SU-DHL-6 (cell line): Measurements from ENCODE around the gene POLR2J.

Experiments
- H2AFZ ChIP-seq: fragments of 200-600 bp; sonication (generic); 2 replicates; pipeline ENCODE4 v1.6.1; 2014; ENCODE audit warnings: low read depth, mild to moderate bottlenecking, moderate library complexity, mixed read lengths, antibody characterized with exemption, low read length; ENCODE audit not compliant: severe bottlenecking
- H3F3A ChIP-seq: fragments of 200-600 bp; shearing (Covaris generic); 2 replicates; pipeline ENCODE4 v1.6.0; 2016; ENCODE audit warnings: antibody characterized with exemption, mild to moderate bottlenecking; ENCODE audit not compliant: insufficient read depth
- H3K27ac ChIP-seq: fragments of 200-600 bp; sonication (generic); 2 replicates; pipeline ENCODE4 v1.5.1; 2016; ENCODE audit warnings: low read depth, mild to moderate bottlenecking, low read length, moderate library complexity, mixed read lengths
- H3K27me3 ChIP-seq: fragments of 200-600 bp; sonication (generic), shearing (Covaris generic); 2 replicates; pipeline ENCODE4 v1.6.0; 2014; ENCODE audit warnings: mild to moderate bottlenecking, low read length
- H3K36me3 ChIP-seq: fragments of 200-600 bp; sonication (generic); 2 replicates; pipeline ENCODE4 v1.6.1; 2014; ENCODE audit warnings: mild to moderate bottlenecking, low read length, mixed read lengths
- H3K4me2 ChIP-seq: fragments of 300-600, 200-600 bp; shearing (Covaris generic), sonication (generic); 2 replicates; pipeline ENCODE4 v1.6.0; 2014; ENCODE audit warnings: low read length, low read depth, mild to moderate bottlenecking; ENCODE audit not compliant: poor library complexity, severe bottlenecking
- H3K4me3 ChIP-seq: fragments of 200-600 bp; sonication (generic); 2 replicates; pipeline ENCODE4 v1.5.1; 2014; ENCODE audit warnings: antibody characterized with exemption, low read length, mild to moderate bottlenecking, mixed read lengths; ENCODE audit not compliant: insufficient read depth, poor library complexity, severe bottlenecking
- H3K79me2 ChIP-seq: fragments of 200-600 bp; sonication (generic); 2 replicates; pipeline ENCODE4 v1.6.1; 2014; ENCODE audit warnings: mild to moderate bottlenecking, low read length, moderate library complexity; ENCODE audit not compliant: insufficient read depth
- H3K9ac ChIP-seq: fragments of 200-600 bp; sonication (generic); 2 replicates; pipeline ENCODE4 v1.7.0; 2014; ENCODE audit warnings: mild to moderate bottlenecking, low read length
- H3K9me2 ChIP-seq: fragments of 200-600 bp; sonication (generic); replicated peaks from 2 replicates; pipeline ENCODE4 v1.6.1; 2014; ENCODE audit warnings: low read length; ENCODE audit not compliant: insufficient read depth
- H3K9me3 ChIP-seq: fragments of 200-600 bp; sonication (generic); 2 replicates; pipeline ENCODE4 v1.6.1; 2014; ENCODE audit warnings: low read length, mixed read lengths; ENCODE audit not compliant: insufficient read depth
- H4K20me1 ChIP-seq: fragments of 200-600 bp; sonication (generic); 2 replicates; pipeline ENCODE4 v1.6.1; 2014; ENCODE audit warnings: low read depth, mild to moderate bottlenecking, antibody characterized with exemption, low read length, moderate library complexity, mixed read lengths
- CTCF ChIP-seq: fragments of 200-600 bp; sonication (generic); IDR thresholded peaks from one replicate; pipeline ENCODE4 v1.5.1; 2017; ENCODE audit warnings: antibody characterized with exemption, mild to moderate bottlenecking, low read length, moderate library complexity; ENCODE audit not compliant: insufficient read depth, poor library complexity, severe bottlenecking
- EZH2phosphoT487 ChIP-seq: fragments of 200-600 bp; sonication (generic), shearing (Covaris generic); conservative IDR thresholded peaks from 2 replicates; pipeline ENCODE4 v1.6.1; 2018; ENCODE audit warnings: mild to moderate bottlenecking, antibody characterized with exemption, low read length, moderate library complexity, mixed read lengths

POLR2J gene

GRCh38 chr7:102444961-102445673 is 33.6 kb downstream of the POLR2J start:
- Histone ChIP-seq H3F3A (peaks cover 60% of the 10 kb centered on the region), H3K9me2 (no peaks in the 10 kb centered on the region), H4K20me1 (no peaks in the 10 kb centered on the region), H3K79me2 (no peaks in the 10 kb centered on the region; the same call in 1 of the 2 replicates), H3K36me3 (peaks cover 15% of the 10 kb centered on the region; the same call in 1 of the 2 replicates), H3K27me3 (no peaks in the 10 kb centered on the region), H3K9me3 (no peaks in the 10 kb centered on the region), H3K27ac (peak overlapping the region; percentile 97), H3K9ac (peak overlapping the region; percentile 44), H3K4me3 (peak overlapping the region; percentile 23), H3K4me2 (peak overlapping the region; percentile 54), H2AFZ (no peak overlapping the region)
- TF ChIP-seq EZH2phosphoT487: no peak
- TF ChIP-seq CTCF: no peak

GRCh38 chr7:102439963-102440795 is 38.5 kb downstream of the POLR2J start:
- Histone ChIP-seq H3K4me2 (peak overlapping the region; percentile 42), H3F3A (peaks cover 58% of the 10 kb centered on the region), H3K4me3 (no peak overlapping the region), H2AFZ (no peak overlapping the region), H3K79me2 (peaks cover 15% of the 10 kb centered on the region), H3K9ac (no peak overlapping the region), H3K27ac (peak overlapping the region; percentile 97), H3K9me3 (no peaks in the 10 kb centered on the region), H3K9me2 (no peaks in the 10 kb centered on the region), H3K36me3 (0 out of 2 replicates have a peak, but pooled peaks cover 9% of the 10 kb centered on the region), H4K20me1 (no peaks in the 10 kb centered on the region), H3K27me3 (no peaks in the 10 kb centered on the region)
- no peak for TF ChIP-seq CTCF
- TF ChIP-seq EZH2phosphoT487: no peak

GRCh38 chr7:102436118-102436517 is 42.6 kb downstream of the POLR2J start:
- Histone ChIP-seq H4K20me1 (no peaks in the 10 kb centered on the region), H3K27me3 (no peaks in the 10 kb centered on the region), H3K4me3 (no peak overlapping the region), H3K9me3 (no peaks in the 10 kb centered on the region), H3F3A (peaks cover 39% of the 10 kb centered on the region), H3K9ac (no peak overlapping the region), H3K36me3 (0 out of 2 replicates have a peak, but pooled peaks cover 9% of the 10 kb centered on the region), H3K27ac (peak overlapping the region; percentile 92; the same call in 1 of the 2 replicates), H2AFZ (no peak overlapping the region), H3K4me2 (peak overlapping the region; percentile 80), H3K79me2 (peaks cover 32% of the 10 kb centered on the region), H3K9me2 (no peaks in the 10 kb centered on the region)
- TF ChIP-seq CTCF (no peak), EZH2phosphoT487 (no peak)
